ENCODE data around the gene VWC2. TPM values are rescaled to one million over a fixed set of nuclear protein-coding genes. Genes with fewer than 3 reads are reported as not detected.
A peak's percentile ranks its signal among the peaks of the same experiment; 100 is the strongest.

VWC2 gene
- total RNA-seq, 2 experiments from 2014 or later = not detected

DNA sequence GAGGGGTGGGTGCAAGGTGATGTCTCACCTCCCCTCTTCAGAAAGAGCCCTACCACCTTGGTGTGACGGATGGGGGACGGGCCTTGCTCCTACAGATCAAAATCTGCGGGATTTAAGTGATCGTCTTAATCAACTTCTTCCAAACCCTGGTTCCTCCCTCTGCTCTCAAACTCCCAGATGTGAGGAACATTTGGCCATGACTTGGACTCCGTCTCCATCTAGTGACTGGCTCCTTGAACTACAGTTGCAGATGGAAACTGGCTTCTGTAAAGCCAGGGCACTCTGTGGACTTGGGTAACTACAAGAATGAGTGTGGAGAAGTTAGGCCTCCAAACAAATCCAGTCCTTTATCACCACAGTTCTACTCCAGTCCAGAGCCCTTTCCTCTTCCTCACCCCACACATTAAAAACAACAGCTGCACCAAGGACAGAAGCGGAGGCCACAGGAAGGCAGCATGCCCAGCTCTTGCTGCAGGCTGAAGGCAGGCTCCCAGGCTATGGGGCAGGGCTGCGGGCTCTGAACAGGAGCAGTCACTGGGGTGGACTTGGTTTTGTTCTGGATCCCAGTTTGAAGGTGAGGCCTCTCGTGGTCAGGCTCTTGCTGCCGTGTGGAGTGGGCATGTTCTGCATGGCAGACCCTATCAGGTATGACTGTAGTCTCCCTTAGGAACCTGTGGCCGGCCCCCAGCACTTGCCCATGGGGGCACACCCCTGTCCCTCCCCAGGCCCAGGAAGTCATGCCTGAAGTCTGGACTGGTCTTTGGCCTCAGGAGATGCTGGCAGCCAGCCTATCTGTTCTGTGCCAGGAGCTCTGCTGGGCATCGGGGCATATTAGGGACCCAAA, 79.4 kb downstream of the VWC2 start:
- H3K9me3 ChIP-seq (ENCODE audit: control insufficient read depth in 1 of 2, insufficient read depth in 1 of 2, low read length in 2 of 2) = peaks cover 0 to 13% of the 10 kb centered on the region in 2 experiments
- intact Hi-C loops (cut with DNase I, micrococcal nuclease) = loop anchor here (5.0 kb wide), 1 partner anchor 1906 kb away; the partner anchor contains the start of gene PKD1L1 (in 2 of the 2)
- H3K27me3 ChIP-seq (ENCODE audit: control insufficient read depth in 1 of 2, insufficient read depth in 2 of 2, low read length in 2 of 2) = no peaks in the 10 kb centered on the region
- Mint-ChIP-seq H3K9me3 (no peaks in the 10 kb centered on the region), H3K27ac (no peak overlapping the region), H3K4me1 (ENCODE audit: low read depth) (no peaks in the 10 kb centered on the region), H3K36me3 (ENCODE audit: low read depth) (no peaks in the 10 kb centered on the region), H3K4me3 (no peak overlapping the region), H3K27me3 (peaks cover 9% of the 10 kb centered on the region)
- TF ChIP-seq, protein P1, sequence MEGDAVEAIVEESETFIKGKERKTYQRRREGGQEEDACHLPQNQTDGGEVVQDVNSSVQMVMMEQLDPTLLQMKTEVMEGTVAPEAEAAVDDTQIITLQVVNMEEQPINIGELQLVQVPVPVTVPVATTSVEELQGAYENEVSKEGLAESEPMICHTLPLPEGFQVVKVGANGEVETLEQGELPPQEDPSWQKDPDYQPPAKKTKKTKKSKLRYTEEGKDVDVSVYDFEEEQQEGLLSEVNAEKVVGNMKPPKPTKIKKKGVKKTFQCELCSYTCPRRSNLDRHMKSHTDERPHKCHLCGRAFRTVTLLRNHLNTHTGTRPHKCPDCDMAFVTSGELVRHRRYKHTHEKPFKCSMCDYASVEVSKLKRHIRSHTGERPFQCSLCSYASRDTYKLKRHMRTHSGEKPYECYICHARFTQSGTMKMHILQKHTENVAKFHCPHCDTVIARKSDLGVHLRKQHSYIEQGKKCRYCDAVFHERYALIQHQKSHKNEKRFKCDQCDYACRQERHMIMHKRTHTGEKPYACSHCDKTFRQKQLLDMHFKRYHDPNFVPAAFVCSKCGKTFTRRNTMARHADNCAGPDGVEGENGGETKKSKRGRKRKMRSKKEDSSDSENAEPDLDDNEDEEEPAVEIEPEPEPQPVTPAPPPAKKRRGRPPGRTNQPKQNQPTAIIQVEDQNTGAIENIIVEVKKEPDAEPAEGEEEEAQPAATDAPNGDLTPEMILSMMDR (IDR thresholded peaks at IDR 0.05) = no peak
- CTCF ChIA-PET = no interaction called here
- no peaks in the 10 kb centered on the region for H3K4me1 ChIP-seq (ENCODE audit: insufficient read depth, low read length)
- POLR2A ChIA-PET = no interaction called here
- DNase-seq (peak in 3 of 14 experiments; percentile 5 to 23 (median 23)), ATAC-seq (ENCODE audit: poor library complexity) (no peak)
- no peak overlapping the region for H3K4me3 ChIP-seq (ENCODE audit: low read length)
- H3K36me3 ChIP-seq (ENCODE audit: insufficient read depth, low read length) = no peaks in the 10 kb centered on the region
- no peak overlapping the region for H3K27ac ChIP-seq (ENCODE audit: low read depth in 1 of 2, low read length in 2 of 2)

DNA sequence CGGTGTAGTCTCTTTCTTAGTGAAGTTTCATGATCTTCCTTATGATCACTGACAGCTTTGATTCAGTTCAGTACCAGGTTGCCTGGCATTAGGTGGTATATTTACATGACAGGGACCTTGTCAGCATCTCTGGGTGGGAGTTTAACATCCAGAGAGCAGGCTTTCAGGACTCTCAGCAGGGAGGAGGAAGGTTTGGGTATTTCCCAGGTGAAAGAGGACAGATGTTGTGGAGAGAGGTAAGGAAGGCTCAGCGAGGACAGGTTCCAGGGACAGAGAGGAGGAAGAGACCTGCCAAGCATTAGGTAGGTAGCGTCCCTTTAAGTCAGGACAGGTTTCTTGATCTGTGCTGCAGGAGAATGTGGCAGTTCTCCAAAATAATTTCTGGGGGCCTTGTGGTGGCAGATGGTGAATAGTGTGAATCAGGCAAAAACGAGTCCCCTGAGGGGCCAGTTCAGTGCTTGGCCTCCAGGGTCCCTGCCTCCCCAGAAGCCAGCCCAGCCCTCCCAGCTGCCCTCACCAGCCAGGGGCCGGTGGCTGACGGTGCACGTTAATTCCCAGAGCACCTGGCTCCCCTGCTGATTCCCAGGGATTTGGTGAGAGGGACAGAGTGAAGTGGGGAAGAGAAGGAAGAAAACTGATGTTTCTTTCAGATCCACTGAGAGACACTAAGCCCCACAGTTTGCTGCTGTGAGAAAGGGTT, 82.0 kb downstream of the VWC2 start:
- Histone ChIP-seq H3K36me3 (ENCODE audit: insufficient read depth, low read length) (no peaks in the 10 kb centered on the region), H3K4me3 (ENCODE audit: low read length) (no peak overlapping the region), H3K9me3 (ENCODE audit: control insufficient read depth in 1 of 2, insufficient read depth in 1 of 2, low read length in 2 of 2) (peaks cover 0 to 10% of the 10 kb centered on the region in 2 experiments), H3K27ac (ENCODE audit: low read depth in 1 of 2, low read length in 2 of 2) (no peak overlapping the region), H3K27me3 (ENCODE audit: control insufficient read depth in 1 of 2, insufficient read depth in 2 of 2, low read length in 2 of 2) (no peaks in the 10 kb centered on the region), H3K4me1 (ENCODE audit: insufficient read depth, low read length) (no peaks in the 10 kb centered on the region)
- CTCF ChIA-PET = no interaction called here
- H3K9me3 Mint-ChIP-seq = no peaks in the 10 kb centered on the region
- TF ChIP-seq, protein P1 (IDR thresholded peaks at IDR 0.05) = no peak
- no peaks in the 10 kb centered on the region for H3K36me3 Mint-ChIP-seq (ENCODE audit: low read depth)
- H3K4me3 Mint-ChIP-seq = no peak overlapping the region
- POLR2A ChIA-PET = no interaction called here
- ATAC-seq (ENCODE audit: poor library complexity) (no peak), DNase-seq (no peak)
- intact Hi-C loops (cut with DNase I, micrococcal nuclease) = no loop called here
- no peaks in the 10 kb centered on the region for H3K4me1 Mint-ChIP-seq (ENCODE audit: low read depth)
- H3K27ac Mint-ChIP-seq = no peak overlapping the region
- peaks cover 5% of the 10 kb centered on the region for H3K27me3 Mint-ChIP-seq

GRCh38 chr7:49860293-49860692, 86.9 kb downstream of the VWC2 start:
- Mint-ChIP-seq H3K27ac (no peak overlapping the region), H3K4me3 (no peak overlapping the region), H3K9me3 (no peaks in the 10 kb centered on the region), H3K27me3 (peaks cover 5% of the 10 kb centered on the region), H3K36me3 (ENCODE audit: low read depth) (no peaks in the 10 kb centered on the region), H3K4me1 (ENCODE audit: low read depth) (no peaks in the 10 kb centered on the region)
- ChIA-PET CTCF (no interaction called here), POLR2A (no interaction called here)
- H3K36me3 ChIP-seq (ENCODE audit: insufficient read depth, low read length) = no peaks in the 10 kb centered on the region
- no peak overlapping the region for H3K27ac ChIP-seq (ENCODE audit: low read depth in 1 of 2, low read length in 2 of 2)
- peaks cover 0 to 4% of the 10 kb centered on the region in 2 experiments for H3K9me3 ChIP-seq (ENCODE audit: control insufficient read depth in 1 of 2, insufficient read depth in 1 of 2, low read length in 2 of 2)
- no peaks in the 10 kb centered on the region for H3K4me1 ChIP-seq (ENCODE audit: insufficient read depth, low read length)
- no peaks in the 10 kb centered on the region for H3K27me3 ChIP-seq (ENCODE audit: control insufficient read depth in 1 of 2, insufficient read depth in 2 of 2, low read length in 2 of 2)
- TF ChIP-seq, protein P1 (IDR thresholded peaks at IDR 0.05) = no peak
- ATAC-seq (ENCODE audit: poor library complexity) (no peak), DNase-seq (no peak)
- intact Hi-C loops (cut with DNase I, micrococcal nuclease) = no loop called here
- H3K4me3 ChIP-seq (ENCODE audit: low read length) = no peak overlapping the region
